Choroid plexus epithelial cell (primary cell): ENCODE measurements around the gene SPTBN2.

Experiments
- DNase-seq: peaks from one replicate; pipeline ENCODE4 v3.0.0-alpha.2; 2010; ENCODE audit warnings: low read depth
- H3K4me3 ChIP-seq: 2 replicates; pipeline ENCODE4 v1.5.1; 2011; ENCODE audit warnings: low read depth, mild to moderate bottlenecking, control low read depth, low read length, moderate library complexity
- CTCF ChIP-seq: conservative IDR thresholded peaks from 2 replicates; pipeline ENCODE4 v1.5.1; 2011; ENCODE audit warnings: low read depth, mild to moderate bottlenecking, control low read depth, inconsistent platforms, low read length, moderate library complexity

SPTBN2 gene

GRCh38 chr11:66688561-66689534, 40.2 kb downstream of the SPTBN2 start:
- DNase-seq: no peak
- TF ChIP-seq CTCF: no peak
- H3K4me3 ChIP-seq: no peak overlapping the region

- H3K4me3 ChIP-seq: no peak overlapping the region
- DNase-seq: no peak
- no peak for TF ChIP-seq CTCF
Measured at GRCh38 chr11:66687831-66688281, 41.2 kb downstream of the SPTBN2 start.

GRCh38 chr11:66686801-66687750, 41.9 kb downstream of the SPTBN2 start:
- TF ChIP-seq CTCF: no peak
- no peak overlapping the region for H3K4me3 ChIP-seq
- no peak for DNase-seq

GRCh38 chr11:66686100-66686785, 42.8 kb downstream of the SPTBN2 start:
- DNase-seq: no peak
- no peak overlapping the region for H3K4me3 ChIP-seq
- TF ChIP-seq CTCF: no peak

GRCh38 chr11:66685276-66686099, 43.5 kb downstream of the SPTBN2 start:
- TF ChIP-seq CTCF: no peak

GRCh38 chr11:66684635-66685034, 44.4 kb downstream of the SPTBN2 start:
- no peak for DNase-seq
- no peak for TF ChIP-seq CTCF
- no peak overlapping the region for H3K4me3 ChIP-seq

More at GRCh38 chr11:66685276-66686099, 43.5 kb downstream of the SPTBN2 start:
- no peak overlapping the region for H3K4me3 ChIP-seq
- DNase-seq: no peak
